Measurements from ENCODE around the gene NR5A1. TPM values are rescaled to one million over a fixed set of nuclear protein-coding genes. Genes with fewer than 3 reads are reported as not detected.

The NR5A1 gene
- total RNA-seq, 1 donor from 2014 or later, result not detected

DNA sequence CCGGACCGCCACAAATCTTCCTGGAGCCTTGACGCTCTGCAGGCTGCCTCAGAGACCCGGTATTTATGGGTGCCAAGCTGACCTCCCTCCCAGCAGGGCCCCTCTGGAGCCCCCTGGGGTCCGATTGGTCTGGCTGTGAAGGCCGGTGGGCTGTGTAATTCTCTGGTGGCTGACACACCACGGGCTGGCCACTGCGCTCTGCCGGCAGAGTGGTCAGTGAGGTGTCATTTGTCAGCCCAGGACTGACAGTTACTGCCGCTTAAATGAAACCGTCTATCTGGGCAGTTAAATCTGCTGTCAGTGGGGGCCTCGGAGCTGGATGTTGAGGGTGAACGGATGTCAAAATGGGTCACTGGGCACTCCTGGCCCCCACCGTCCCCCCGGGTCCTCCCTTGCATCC lies 10.7 kb downstream of the NR5A1 start:
- no peaks in the 10 kb centered on the region for H3K36me3 Mint-ChIP-seq (ENCODE audit: unreplicated experiment)
- peaks cover 6% of the 10 kb centered on the region for H3K9me3 Mint-ChIP-seq (ENCODE audit: unreplicated experiment)
- no peak for DNase-seq
- no peak overlapping the region for H3K4me3 Mint-ChIP-seq (ENCODE audit: unreplicated experiment)
- TF ChIP-seq, protein P1, sequence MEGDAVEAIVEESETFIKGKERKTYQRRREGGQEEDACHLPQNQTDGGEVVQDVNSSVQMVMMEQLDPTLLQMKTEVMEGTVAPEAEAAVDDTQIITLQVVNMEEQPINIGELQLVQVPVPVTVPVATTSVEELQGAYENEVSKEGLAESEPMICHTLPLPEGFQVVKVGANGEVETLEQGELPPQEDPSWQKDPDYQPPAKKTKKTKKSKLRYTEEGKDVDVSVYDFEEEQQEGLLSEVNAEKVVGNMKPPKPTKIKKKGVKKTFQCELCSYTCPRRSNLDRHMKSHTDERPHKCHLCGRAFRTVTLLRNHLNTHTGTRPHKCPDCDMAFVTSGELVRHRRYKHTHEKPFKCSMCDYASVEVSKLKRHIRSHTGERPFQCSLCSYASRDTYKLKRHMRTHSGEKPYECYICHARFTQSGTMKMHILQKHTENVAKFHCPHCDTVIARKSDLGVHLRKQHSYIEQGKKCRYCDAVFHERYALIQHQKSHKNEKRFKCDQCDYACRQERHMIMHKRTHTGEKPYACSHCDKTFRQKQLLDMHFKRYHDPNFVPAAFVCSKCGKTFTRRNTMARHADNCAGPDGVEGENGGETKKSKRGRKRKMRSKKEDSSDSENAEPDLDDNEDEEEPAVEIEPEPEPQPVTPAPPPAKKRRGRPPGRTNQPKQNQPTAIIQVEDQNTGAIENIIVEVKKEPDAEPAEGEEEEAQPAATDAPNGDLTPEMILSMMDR (IDR thresholded peaks at IDR 0.05; ENCODE audit: partially characterized antibody, unreplicated experiment), result no peak
- peaks cover 21% of the 10 kb centered on the region for H3K27me3 Mint-ChIP-seq (ENCODE audit: unreplicated experiment)
- no peak overlapping the region for H3K27ac Mint-ChIP-seq (ENCODE audit: unreplicated experiment)
- peaks cover 2% of the 10 kb centered on the region for H3K4me1 Mint-ChIP-seq (ENCODE audit: low read depth, unreplicated experiment)

DNA sequence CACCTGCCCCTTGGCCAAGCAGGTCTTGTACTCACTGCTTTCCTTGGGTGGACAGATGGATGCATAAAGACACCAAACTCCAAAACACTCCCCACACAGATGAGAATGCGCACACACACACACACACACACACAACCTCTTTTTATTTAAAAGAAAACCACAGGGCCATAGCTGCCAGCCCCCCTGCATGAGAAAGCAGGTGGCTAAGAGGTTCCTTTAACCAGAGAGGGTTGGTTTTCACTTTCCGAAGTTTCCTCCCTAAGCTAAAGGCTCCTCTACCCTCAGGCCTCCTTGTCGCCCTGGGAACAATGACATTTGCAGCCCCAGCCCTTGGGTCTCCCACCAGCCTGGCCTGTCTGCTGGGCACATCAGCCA lies 11.1 kb downstream of the NR5A1 start:
- H3K4me3 Mint-ChIP-seq (ENCODE audit: unreplicated experiment), result no peak overlapping the region
- TF ChIP-seq, protein P1 (IDR thresholded peaks at IDR 0.05; ENCODE audit: partially characterized antibody, unreplicated experiment), result no peak
- H3K27ac Mint-ChIP-seq (ENCODE audit: unreplicated experiment), result no peak overlapping the region
- peaks cover 21% of the 10 kb centered on the region for H3K27me3 Mint-ChIP-seq (ENCODE audit: unreplicated experiment)
- H3K9me3 Mint-ChIP-seq (ENCODE audit: unreplicated experiment), result peaks cover 6% of the 10 kb centered on the region
- H3K36me3 Mint-ChIP-seq (ENCODE audit: unreplicated experiment), result no peaks in the 10 kb centered on the region
- DNase-seq, result no peak
- H3K4me1 Mint-ChIP-seq (ENCODE audit: low read depth, unreplicated experiment), result peaks cover 2% of the 10 kb centered on the region

DNA sequence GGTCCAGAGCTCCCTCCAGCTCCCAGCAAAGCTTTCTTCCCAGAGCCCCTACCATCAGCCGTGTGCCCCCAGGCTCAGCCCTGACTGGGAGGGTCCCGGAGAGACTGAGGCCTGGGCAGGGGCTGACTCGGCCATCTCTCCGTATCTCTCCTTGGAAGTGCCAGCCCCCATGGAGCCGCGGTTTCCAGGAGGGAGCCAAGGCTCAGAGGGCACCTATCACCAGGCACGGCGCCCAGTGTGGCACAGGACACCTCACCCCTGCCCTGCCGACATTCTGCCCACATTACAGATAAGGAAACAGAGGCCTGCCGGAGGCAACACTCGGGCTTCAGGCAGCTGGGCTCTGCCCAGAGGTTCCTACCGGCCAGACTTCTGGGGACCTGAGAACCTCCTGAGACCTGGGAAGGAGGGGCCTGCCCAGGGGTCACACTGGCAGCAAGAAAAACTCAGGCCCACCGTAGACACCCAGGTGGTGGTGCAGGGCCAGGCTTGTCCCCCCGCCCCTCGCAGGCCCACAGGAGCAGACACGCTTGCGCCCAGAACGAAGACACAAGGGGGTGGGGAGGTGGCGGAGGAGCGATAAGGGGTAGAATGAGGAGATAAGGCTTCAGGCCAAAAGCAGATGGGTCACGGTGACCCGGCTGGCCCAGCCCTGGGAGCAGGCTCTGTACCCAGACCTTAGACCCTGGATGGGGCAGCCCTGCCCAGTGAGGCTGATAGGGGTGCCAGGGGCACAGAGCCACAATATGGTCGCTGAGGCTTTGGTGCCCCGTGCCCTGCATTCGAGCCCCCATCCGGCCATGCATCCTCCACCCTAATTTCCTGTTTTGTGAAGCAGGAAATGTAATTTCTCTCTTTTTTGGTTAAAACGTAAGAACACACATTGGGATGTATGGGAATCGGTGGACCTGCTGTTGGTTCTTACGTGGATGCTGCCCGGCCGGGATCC lies 11.8 kb downstream of the NR5A1 start:
- Mint-ChIP-seq H3K4me1 (ENCODE audit: low read depth, unreplicated experiment) (peaks cover 2% of the 10 kb centered on the region), H3K9me3 (ENCODE audit: unreplicated experiment) (peaks cover 6% of the 10 kb centered on the region), H3K27ac (ENCODE audit: unreplicated experiment) (no peak overlapping the region), H3K36me3 (ENCODE audit: unreplicated experiment) (no peaks in the 10 kb centered on the region), H3K27me3 (ENCODE audit: unreplicated experiment) (peaks cover 19% of the 10 kb centered on the region), H3K4me3 (ENCODE audit: unreplicated experiment) (no peak overlapping the region)
- no peak for DNase-seq
- TF ChIP-seq, protein P1 (IDR thresholded peaks at IDR 0.05; ENCODE audit: partially characterized antibody, unreplicated experiment), result no peak

DNA sequence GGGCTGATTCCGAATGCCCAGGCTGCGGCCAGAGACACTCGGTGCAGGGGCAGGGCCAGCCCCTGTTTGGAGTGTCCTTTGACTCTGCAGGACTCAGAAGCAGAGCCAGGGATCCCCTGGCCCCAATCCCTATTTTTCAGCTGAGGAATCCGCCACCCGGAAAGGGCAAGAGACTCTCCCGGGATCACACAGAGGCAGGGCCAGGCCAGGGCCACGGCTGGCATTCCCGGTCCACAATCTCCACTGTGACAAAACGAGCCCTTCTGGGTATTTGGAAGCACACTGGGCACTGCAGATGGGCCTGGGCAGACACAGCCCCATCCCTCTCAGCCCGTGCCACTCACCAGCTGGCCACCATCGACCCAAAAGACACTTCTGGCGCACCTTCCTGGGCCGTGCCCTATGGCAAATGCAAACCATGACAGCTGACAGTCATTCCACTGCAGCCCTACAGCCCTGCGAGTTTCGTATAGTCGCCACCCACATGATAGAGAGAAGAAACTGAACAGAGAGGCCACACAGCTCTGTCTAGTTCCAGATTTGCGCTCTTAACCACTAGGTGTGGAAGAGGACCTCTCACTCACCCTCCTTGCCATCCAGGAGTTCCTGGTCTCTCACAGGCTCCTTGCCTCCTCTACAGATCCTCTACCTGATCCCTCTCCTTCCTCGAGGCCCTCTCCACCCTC lies 13.3 kb downstream of the NR5A1 start:
- H3K4me1 Mint-ChIP-seq (ENCODE audit: low read depth, unreplicated experiment), result peaks cover 2% of the 10 kb centered on the region
- TF ChIP-seq, protein P1 (IDR thresholded peaks at IDR 0.05; ENCODE audit: partially characterized antibody, unreplicated experiment), result no peak
- no peak overlapping the region for H3K4me3 Mint-ChIP-seq (ENCODE audit: unreplicated experiment)
- no peak for DNase-seq
- H3K27me3 Mint-ChIP-seq (ENCODE audit: unreplicated experiment), result peaks cover 22% of the 10 kb centered on the region
- H3K36me3 Mint-ChIP-seq (ENCODE audit: unreplicated experiment), result no peaks in the 10 kb centered on the region
- peak overlapping the region; percentile 72 for H3K27ac Mint-ChIP-seq (ENCODE audit: unreplicated experiment)
- H3K9me3 Mint-ChIP-seq (ENCODE audit: unreplicated experiment), result peaks cover 6% of the 10 kb centered on the region

DNA sequence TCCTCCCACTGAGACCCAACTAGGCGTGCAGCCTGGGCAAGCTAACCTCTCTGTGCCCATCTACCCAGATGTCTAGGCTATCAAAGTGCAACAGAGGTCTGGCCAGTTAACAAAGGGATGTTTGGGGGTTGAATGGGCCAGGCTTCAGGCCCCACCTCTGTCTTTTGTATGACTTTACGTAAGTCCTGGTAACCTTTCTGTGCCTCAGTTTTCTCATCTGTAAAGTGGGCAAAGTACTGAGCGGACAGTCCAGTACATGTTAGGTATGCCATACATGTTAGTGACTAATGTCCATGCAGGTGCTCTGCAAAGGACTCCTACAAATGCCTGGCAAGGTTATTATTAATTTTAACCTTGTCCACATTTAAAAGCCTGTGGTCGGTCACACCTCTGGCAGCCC lies 14.0 kb downstream of the NR5A1 start:
- H3K4me3 Mint-ChIP-seq (ENCODE audit: unreplicated experiment), result no peak overlapping the region
- no peaks in the 10 kb centered on the region for H3K36me3 Mint-ChIP-seq (ENCODE audit: unreplicated experiment)
- H3K27ac Mint-ChIP-seq (ENCODE audit: unreplicated experiment), result no peak overlapping the region
- no peak for DNase-seq
- H3K27me3 Mint-ChIP-seq (ENCODE audit: unreplicated experiment), result peaks cover 21% of the 10 kb centered on the region
- peaks cover 6% of the 10 kb centered on the region for H3K9me3 Mint-ChIP-seq (ENCODE audit: unreplicated experiment)
- TF ChIP-seq, protein P1 (IDR thresholded peaks at IDR 0.05; ENCODE audit: partially characterized antibody, unreplicated experiment), result no peak
- peaks cover 2% of the 10 kb centered on the region for H3K4me1 Mint-ChIP-seq (ENCODE audit: low read depth, unreplicated experiment)

Data from glutamatergic neuron (in vitro differentiated cells).